ENCODE measurements around the gene SHANK3.
"Not testable (repeated sequence)": the region's sequence is repeated elsewhere in the genome, so short reads cannot be mapped to it uniquely, and the experiment has no call there.

Gene SHANK3

GRCh38 chr22:50672471-50673230, at the start of gene SHANK3:
Gene SHANK3, plus strand, starts transcription at chr22:50672823.
- no peak for FAIRE-seq

- no peak for FAIRE-seq
These were observed 48.1 kb upstream of the SHANK3 start for GRCh38 chr22:50624347-50625130.

GRCh38 chr22:50625131-50625567, 47.5 kb upstream of the SHANK3 start:
- FAIRE-seq: no peak

DNA sequence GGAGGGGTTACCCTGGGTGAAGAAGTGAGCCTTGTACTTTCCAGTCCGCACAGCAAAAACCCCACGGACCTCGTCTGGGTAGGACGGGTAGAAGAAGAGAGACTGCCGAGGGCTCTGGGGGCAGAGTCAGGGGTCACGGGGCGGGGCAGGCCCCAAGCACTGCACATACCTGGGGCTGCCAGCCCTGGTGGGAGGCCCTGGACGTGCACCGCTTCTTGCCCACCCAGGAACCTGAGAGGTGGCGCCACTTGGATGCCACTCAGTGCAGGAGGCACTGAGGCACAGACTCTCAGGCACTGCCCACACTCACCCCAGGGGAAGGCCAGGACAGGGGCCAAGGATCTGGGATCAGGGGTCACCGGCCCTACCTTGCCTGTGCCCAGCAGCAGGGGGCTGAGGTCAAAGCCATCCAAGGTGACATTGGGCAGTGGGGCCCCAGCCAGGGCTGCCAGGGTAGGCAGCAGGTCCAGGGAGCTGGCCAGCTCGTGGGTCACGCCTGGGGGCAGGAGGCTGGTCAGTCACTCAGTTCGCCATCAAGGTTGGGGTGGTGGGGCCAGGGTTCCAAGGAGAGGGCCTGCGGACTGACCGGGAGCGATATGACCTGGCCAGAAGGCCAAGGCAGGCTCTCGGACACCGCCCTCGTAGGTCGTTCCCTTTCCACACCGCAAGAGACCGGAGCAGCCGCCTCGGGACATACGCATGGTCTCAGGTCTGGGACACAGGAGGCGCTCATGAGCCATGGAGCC, 46.9 kb upstream of the SHANK3 start:
- FAIRE-seq: no peak

- FAIRE-seq: no peak
These were observed 46.2 kb upstream of the SHANK3 start for GRCh38 chr22:50626314-50626849.

- FAIRE-seq: no peak
These were observed 45.6 kb upstream of the SHANK3 start for GRCh38 chr22:50626850-50627641.

- no peak for FAIRE-seq
These were observed 44.7 kb upstream of the SHANK3 start, which contains the start of gene ARSA for GRCh38 chr22:50627642-50628542. Gene ARSA, minus strand, starts transcription at chr22:50628152. Its CDS starts 373 bp downstream, at chr22:50627779.

DNA sequence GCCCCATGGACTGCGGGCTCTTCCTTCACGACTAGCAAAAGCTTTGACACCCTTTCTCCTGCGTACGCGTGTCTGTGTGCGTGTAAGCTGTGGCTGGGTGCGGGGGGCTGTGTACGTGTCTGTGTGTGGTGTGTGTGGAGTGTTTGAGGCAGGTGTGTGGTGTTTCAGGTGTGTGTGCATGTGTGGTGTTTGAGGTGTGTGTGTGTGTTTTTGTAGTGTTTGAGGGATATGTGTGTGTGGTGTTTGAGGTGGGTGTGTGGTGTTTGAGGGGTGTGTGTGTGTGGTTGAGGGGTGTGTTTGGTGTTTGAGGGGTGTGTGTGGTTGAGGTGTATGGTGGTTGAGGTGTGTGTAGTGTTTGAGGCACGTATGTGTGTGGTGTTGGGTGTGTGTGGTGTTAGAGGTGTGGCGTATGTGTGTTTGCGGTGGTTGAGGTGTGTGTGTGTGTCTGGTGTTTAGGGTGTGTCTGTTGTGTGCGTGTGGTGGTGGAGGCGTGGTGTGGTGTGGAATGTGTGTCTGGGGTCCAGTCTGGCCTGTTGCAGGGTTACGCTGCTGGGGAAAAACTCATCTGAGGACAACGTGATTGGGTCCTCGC, 44.0 kb upstream of the SHANK3 start:
- no peak for FAIRE-seq

GRCh38 chr22:50630376-50630775, 42.2 kb upstream of the SHANK3 start:
- FAIRE-seq: no peak

DNA sequence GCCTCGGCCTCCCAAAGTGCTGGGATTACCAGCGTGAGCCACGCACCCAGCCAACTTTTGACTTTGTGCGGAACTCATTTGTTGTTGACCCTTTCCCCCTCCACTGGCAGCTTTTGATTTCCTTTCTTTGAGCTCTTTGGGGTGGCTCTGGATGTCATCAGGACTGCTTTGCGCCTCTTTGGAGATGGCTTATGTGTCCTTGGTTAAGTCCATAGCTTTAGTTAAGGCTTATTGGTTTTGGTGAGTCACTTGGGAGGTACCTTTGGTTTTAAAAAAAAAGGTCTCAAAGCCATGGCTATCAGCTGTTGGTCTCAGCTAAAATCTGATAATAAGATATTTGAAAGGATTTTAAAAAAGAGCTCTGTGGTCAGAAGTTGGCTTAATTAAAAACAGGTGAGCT, 39.5 kb upstream of the SHANK3 start:
- FAIRE-seq: no peak

DNA sequence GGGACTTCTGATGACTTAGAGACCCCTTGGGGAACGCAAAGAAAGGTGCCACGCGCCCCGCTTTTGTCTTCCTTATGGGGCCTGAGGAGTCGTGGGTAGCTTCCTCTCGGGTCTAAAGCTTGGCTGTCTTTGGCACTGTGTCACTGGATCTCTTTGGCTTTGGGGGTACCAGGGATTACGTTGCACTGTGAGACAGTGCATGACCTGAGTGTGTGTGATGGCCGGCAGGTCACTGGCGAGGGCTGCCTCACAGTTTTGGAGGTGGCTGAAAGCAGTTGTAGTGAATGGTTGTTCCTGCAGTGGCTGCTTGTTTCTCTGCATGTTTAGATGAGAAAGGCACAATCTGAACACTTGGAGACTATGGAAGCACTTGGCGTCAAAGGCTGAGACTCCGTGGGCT, 38.9 kb upstream of the SHANK3 start:
- FAIRE-seq: no peak

- no peak for FAIRE-seq
These were observed 37.0 kb upstream of the SHANK3 start for GRCh38 chr22:50635591-50635990.

- not testable (repeated sequence) for FAIRE-seq
These were observed 32.3 kb upstream of the SHANK3 start for GRCh38 chr22:50640296-50640695.

- no peak for FAIRE-seq
These were observed 31.6 kb upstream of the SHANK3 start for GRCh38 chr22:50640857-50641647.

DNA sequence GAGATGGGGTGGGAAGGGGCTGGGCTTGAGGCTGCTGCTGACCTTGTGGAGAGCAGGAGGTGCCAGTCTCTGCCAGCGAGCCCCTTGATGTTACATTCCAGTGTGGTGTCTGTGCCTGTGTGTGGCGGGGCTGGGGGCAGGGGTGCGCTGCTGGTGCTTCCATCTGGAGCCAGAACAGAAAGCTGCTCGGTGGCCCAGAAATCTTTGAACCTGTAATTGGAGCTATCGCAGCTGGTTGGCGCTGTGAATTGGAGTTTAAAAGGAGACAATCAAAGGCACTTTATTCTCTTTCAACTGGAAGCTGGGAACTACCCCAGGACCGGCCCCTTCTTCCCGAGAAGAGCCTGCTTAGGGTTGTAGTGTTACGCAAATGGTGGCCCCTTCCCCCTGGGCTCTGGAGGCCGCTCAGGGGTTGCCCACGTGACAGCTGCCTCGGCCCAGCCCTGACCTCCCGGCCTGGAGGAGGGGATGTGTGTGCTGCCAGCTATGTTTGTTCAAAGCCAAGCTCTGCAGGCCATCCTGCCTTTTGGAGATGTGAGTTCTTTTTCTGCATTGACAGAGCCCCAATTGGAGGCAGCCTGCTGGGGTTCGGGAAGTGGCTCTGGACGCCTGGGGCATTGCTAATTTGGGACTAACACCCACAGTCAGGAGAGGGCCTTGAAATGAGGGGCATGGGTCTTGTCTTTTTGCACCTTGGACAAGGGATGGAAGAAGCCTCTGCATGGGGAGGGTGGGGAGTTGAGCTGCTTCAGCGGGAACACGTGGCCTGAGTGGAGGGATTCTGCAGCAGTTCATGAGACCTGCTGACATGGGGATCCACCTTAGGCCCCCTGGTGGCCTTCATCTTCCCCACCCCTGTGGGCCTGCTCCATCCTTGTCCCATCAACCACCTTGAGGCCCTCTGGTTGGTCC, 30.7 kb upstream of the SHANK3 start:
- FAIRE-seq: no peak

- FAIRE-seq: not testable (repeated sequence)
These were observed 29.4 kb upstream of the SHANK3 start for GRCh38 chr22:50643021-50643820.

GRCh38 chr22:50643821-50644101, 28.9 kb upstream of the SHANK3 start:
- FAIRE-seq: not testable (repeated sequence)

GRCh38 chr22:50653256-50653655, 19.4 kb upstream of the SHANK3 start:
- FAIRE-seq: no peak
